BLaER1 treated with 17β-estradiol and CSF1 and Interleukin-3, amounts not matched to agents 10 nM and 100 nM (cell line): ENCODE results near the gene RIBC2.
"Not testable (repeated sequence)": the region's sequence is repeated elsewhere in the genome, so short reads cannot be mapped to it uniquely, and the experiment has no call there.

ENCODE experiments used
- H3K27ac ChIP-seq, 11 experiments: shearing (Covaris generic); formaldehyde crosslinking; 2 replicates each; pipeline ENCODE4 v1.8.1; 2022
- H3K27me3 ChIP-seq, 11 experiments: shearing (Covaris generic); formaldehyde crosslinking; 2 replicates each; pipeline ENCODE4 v1.8.1; 2022
- H3K36me3 ChIP-seq, 11 experiments: shearing (Covaris generic); formaldehyde crosslinking; 2 replicates each; pipeline ENCODE4 v1.8.1; 2022
- H3K4me1 ChIP-seq, 10 experiments: shearing (Covaris generic); formaldehyde crosslinking; 2 replicates each; pipeline ENCODE4 v1.8.1; 2022
- H3K4me2 ChIP-seq, 11 experiments: shearing (Covaris generic); formaldehyde crosslinking; 2 replicates each; pipeline ENCODE4 v1.8.1; 2022
- H3K4me3 ChIP-seq, 10 experiments: shearing (Covaris generic); formaldehyde crosslinking; 2 replicates each; pipeline ENCODE4 v1.8.1; 2022
- H3K9ac ChIP-seq, 11 experiments: shearing (Covaris generic); formaldehyde crosslinking; 2 replicates each; pipeline ENCODE4 v1.8.1; 2022
- H3K9me3 ChIP-seq, 11 experiments: shearing (Covaris generic); formaldehyde crosslinking; replicated peaks in 1 of 11; 2 replicates each; pipeline ENCODE4 v1.8.1; 2022
- H4K20me1 ChIP-seq, 11 experiments: shearing (Covaris generic); formaldehyde crosslinking; 2 replicates each; pipeline ENCODE4 v1.8.1; 2022
- Cebpa-rat ChIP-seq, 11 experiments: shearing (Covaris generic); IDR thresholded peaks; 2 replicates each; pipeline ENCODE4 v1.8.1; 2022

The RIBC2 gene

DNA sequence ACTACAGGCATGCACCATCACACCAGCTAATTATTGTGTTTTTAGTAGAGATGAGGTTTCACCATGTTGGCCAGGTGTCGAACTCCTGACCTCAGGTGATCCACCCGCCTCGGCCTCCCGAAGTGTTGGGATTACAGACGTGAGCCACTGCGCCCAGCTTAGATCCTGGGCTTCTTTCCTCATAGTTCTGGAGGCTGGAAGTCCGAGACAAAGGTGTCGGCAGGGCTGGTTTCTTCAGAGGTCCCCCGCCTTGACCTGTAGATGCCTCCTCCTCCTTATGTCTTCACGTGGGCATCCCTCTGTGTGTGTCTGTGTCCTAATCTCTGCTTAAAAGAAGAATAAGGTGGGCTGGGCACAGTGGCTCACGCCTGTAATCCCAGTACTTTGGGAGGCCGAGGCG lies 45.0 kb downstream of the RIBC2 start:
- TF ChIP-seq Cebpa-rat (IDR thresholded peaks at IDR 0.05) = no peak
- Histone ChIP-seq H3K27ac (no peak overlapping the region), H3K9ac (no peak overlapping the region)

DNA sequence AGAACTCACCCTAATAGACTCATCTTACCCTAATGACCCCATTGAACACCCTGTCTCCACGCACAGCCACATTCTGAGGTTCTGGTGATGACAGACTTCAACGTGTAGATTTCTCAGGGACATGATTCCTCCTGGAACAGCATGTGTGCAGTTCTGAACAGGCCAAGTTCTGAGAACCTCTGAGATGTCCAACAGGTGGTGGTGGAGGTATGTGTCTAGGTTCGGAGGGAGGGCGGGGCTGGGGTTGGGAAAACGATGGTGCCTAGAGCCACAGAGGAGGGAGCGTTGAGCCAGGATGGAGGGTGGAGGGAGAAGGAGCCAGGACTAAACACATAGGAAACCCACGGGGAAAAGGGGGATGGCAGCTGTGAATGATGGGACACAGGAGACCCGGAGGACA lies 45.7 kb downstream of the RIBC2 start:
- Histone ChIP-seq H3K4me3 (no peak overlapping the region), H3K4me1 (peaks cover 12 to 26% (median 20%) of the 10 kb centered on the region in 10 experiments; a peak in 19 of 20 replicates), H4K20me1 (no peaks in the 10 kb centered on the region), H3K4me2 (peak overlapping the region in 2 of 11 experiments; percentile 75 to 79; a peak in 3 of 22 replicates), H3K9me3 (peaks cover 7 to 17% (median 13%) of the 10 kb centered on the region in 11 experiments), H3K27ac (no peak overlapping the region), H3K9ac (no peak overlapping the region), H3K27me3 (no peaks in the 10 kb centered on the region), H3K36me3 (no peaks in the 10 kb centered on the region)
- TF ChIP-seq Cebpa-rat (IDR thresholded peaks at IDR 0.05) = no peak

More for the DNA sequence above, 45.0 kb downstream of the RIBC2 start:
- H3K4me2 ChIP-seq = no peak overlapping the region
- no peaks in the 10 kb centered on the region for H3K27me3 ChIP-seq
- peaks cover 12 to 26% (median 20%) of the 10 kb centered on the region in 10 experiments; a peak in 19 of 20 replicates for H3K4me1 ChIP-seq
- peaks cover 3 to 13% (median 8%) of the 10 kb centered on the region in 11 experiments for H3K9me3 ChIP-seq
- no peaks in the 10 kb centered on the region for H3K36me3 ChIP-seq
- H4K20me1 ChIP-seq = no peaks in the 10 kb centered on the region
- H3K4me3 ChIP-seq = no peak overlapping the region

DNA sequence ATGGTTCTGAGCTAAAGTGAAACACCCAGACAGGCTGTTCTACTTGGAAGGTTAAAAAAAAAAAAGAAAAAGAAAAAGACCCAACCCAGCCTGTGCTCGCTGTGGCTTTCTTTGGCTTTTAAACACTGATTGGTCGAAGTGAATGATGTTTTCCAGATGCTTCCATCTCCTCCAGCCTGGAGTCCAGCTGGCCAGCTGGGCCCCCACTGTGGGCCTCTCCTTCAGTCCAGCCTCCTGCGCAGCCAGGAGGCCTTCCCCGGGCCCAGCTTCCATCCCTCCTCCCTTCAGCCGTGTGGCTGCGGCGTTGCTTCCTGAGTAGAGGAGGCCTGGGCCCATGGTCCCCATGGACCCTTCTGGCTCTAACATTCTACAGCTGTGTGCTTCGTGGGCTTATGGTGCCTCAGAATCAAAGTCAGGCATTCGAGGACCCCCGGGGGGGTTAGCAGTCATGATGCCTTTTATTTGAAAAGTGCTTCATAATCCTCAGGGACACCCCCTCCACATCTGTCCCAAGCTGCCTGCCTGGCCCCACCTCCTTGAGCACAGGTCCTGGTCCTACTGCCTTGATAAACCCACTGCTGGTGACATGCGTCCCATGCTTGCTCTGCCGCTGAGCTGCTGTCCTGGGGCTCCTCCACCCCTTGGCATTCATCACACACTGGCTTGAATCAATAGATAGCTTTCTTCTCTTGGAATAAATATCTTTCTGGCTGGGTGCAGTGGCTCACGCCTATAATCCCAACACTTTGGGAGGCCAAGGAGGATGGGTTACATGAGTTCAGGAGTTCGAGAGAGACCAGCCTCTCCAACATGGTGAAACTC lies 47.0 kb downstream of the RIBC2 start:
- Histone ChIP-seq H3K36me3 (no peaks in the 10 kb centered on the region), H4K20me1 (no peaks in the 10 kb centered on the region), H3K27ac (peak overlapping the region in 5 of 11 experiments; percentile 34 to 63 (median 43); a peak in 8 of 22 replicates), H3K9ac (peak overlapping the region in 4 of 11 experiments; percentile 16 to 60 (median 38); a peak in 6 of 22 replicates), H3K27me3 (no peaks in the 10 kb centered on the region), H3K4me2 (peak overlapping the region; percentile 20 to 79 (median 64)), H3K9me3 (peaks cover 7 to 19% (median 13%) of the 10 kb centered on the region in 11 experiments), H3K4me3 (no peak overlapping the region), H3K4me1 (peaks cover 12 to 26% (median 20%) of the 10 kb centered on the region in 10 experiments; a peak in 19 of 20 replicates)
- no peak for TF ChIP-seq Cebpa-rat (IDR thresholded peaks at IDR 0.05)

DNA sequence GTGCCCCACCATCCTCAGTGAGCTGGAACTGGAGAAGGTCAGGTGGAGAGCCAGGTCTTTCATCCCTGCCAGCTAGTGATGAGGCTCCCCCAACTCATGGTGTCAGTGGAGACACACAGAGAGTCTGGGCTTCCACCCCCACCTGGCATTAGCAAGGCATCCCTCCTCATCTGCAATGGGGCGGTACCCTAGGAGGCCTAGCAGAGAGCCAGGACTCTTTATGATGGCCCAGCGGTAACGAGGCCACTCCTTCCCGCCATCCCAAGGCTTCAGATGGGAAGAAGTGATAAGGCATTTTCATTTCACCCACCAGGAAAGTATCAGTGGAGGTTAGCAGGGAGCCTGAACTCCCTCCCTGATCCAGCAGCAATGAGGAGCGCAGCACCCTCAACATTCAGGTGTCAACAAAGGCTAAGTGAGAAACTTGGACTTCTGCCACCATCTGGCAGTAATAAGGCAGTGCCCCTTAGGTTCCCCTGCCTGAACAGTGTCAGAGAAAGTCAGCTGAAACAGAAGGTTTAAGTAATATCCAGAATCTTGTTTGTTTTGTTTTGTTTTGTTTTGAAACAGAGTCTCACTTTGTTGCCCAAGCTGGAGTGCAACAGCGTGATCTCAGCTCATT lies 48.7 kb downstream of the RIBC2 start:
- Histone ChIP-seq H3K4me3 (no peak overlapping the region), H3K4me1 (peaks cover 12 to 26% (median 20%) of the 10 kb centered on the region in 10 experiments; a peak in 19 of 20 replicates), H3K27ac (no peak overlapping the region), H4K20me1 (no peaks in the 10 kb centered on the region), H3K4me2 (no peak overlapping the region), H3K27me3 (no peaks in the 10 kb centered on the region), H3K9me3 (peaks cover 15 to 25% (median 20%) of the 10 kb centered on the region in 11 experiments), H3K36me3 (no peaks in the 10 kb centered on the region), H3K9ac (no peak overlapping the region)
- no peak for TF ChIP-seq Cebpa-rat (IDR thresholded peaks at IDR 0.05)

DNA sequence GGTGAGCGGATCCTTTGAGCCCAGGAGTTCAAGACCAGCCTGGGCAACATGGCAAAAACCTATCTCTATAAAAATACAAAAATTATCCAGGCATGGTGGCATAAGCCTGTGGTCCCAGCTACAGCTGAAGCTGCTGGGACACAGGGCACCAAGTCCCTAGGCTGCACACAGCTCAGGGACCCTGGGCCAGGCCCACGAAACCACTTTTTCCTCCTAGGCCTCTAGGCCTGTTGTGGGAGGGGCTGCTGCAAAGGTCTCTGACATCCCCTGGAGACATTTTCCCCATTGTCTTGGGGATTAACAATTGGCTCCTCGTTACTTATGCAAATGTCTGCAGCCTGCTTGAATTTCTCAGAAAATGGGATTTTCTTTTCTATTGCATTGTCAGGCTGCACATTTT lies 50.2 kb downstream of the RIBC2 start:
- not testable (repeated sequence) for H3K9ac ChIP-seq, H3K27me3 ChIP-seq, H3K36me3 ChIP-seq, H3K4me2 ChIP-seq, H4K20me1 ChIP-seq, H3K27ac ChIP-seq, H3K4me3 ChIP-seq
- H3K4me1 ChIP-seq = peaks cover 13 to 26% (median 20%) of the 10 kb centered on the region in 10 experiments; a peak in 19 of 20 replicates
- peaks cover 24 to 38% (median 33%) of the 10 kb centered on the region in 11 experiments for H3K9me3 ChIP-seq

DNA sequence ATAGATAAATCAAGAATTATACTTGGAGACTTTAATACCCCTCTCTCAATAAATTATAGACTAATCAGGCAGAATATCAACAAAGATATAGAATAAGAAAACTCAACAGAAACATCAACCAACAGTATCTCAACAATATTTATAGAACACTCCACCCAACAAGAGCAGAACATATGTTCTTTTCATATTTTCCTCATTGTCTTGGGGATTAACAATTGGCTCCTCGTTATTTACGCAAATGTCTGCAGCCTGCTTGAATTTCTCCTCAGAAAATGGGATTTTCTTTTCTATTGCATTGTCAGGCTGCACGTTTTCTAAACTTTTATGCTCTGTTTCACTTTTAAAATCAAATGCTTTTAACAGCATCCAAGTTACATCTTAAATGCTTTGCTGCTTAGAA lies 52.1 kb downstream of the RIBC2 start:
- Histone ChIP-seq H3K36me3 (no peaks in the 10 kb centered on the region), H3K4me3 (no peak overlapping the region), H3K27me3 (no peaks in the 10 kb centered on the region), H3K27ac (no peak overlapping the region), H3K9ac (no peak overlapping the region), H3K4me2 (no peak overlapping the region), H3K4me1 (peaks cover 19 to 27% (median 25%) of the 10 kb centered on the region in 10 experiments), H3K9me3 (peaks cover 24 to 38% (median 33%) of the 10 kb centered on the region in 11 experiments), H4K20me1 (no peaks in the 10 kb centered on the region)
- no peak for TF ChIP-seq Cebpa-rat (IDR thresholded peaks at IDR 0.05)

DNA sequence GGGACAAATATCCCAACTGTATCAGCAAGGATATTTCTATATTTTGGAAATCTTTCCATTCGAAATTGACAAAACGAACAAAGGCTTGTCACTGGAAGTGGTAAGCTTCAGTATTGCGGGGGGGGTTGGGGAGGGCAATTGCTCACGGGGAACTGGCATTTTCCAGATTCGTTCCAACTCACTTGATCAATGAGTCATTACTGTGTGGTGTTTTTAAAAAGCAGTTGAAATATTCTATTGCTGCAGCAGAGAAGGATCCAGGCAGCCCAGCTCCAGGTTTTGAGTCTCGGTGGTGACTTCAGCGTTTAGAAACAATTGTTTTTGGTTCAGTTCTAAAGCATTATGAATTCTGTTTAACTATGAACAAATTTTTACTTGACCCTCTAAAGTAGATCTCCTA lies 55.4 kb downstream of the RIBC2 start:
- Histone ChIP-seq H4K20me1 (no peaks in the 10 kb centered on the region), H3K4me1 (peaks cover 15 to 43% (median 24%) of the 10 kb centered on the region in 10 experiments), H3K9me3 (peaks cover 15 to 25% (median 21%) of the 10 kb centered on the region in 11 experiments), H3K4me2 (peak overlapping the region in 9 of 11 experiments; percentile 6 to 43 (median 26); a peak in 12 of 22 replicates), H3K27me3 (no peaks in the 10 kb centered on the region), H3K9ac (no peak overlapping the region), H3K27ac (no peak overlapping the region), H3K4me3 (no peak overlapping the region), H3K36me3 (no peaks in the 10 kb centered on the region)
- no peak for TF ChIP-seq Cebpa-rat (IDR thresholded peaks at IDR 0.05)

DNA sequence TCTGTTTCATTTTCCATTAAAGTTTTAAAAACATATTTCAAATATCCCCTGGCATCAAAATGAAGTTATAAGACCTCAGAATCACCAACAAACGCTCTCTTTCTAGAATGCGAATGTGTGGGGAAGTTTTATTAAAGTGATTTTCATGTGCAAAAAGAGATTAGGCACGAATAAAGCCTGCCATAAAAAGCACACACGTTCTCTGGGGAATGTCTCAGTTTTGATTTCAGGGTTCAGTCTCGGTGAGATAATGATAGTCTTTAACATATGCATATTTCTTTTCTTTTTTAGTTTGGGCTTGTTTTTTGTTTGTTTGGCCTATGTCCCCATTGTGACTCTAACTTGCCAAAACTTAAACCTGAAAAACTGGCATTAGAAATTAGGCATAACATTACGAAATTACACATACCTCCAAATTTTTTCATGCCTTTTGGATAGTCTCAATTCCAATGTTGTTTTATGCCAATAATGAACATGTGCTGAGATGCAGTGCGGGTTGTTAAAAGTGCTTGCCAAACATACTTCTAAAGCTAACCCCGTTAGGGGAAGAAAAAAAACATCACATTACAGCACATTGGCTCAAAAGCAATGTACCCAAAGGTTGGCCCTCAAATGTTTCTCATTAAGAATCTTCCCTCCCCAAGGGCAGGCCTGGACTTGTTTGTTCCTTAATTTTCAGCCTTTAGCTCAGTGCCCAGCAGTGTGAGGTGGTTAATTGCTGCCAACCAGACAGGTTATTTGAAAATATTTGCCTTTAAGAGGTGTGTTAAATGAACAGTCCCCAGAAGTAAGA lies 56.0 kb downstream of the RIBC2 start:
- H3K4me2 ChIP-seq = peak overlapping the region; percentile 6 to 43 (median 31); a peak in 20 of 22 replicates
- H3K4me1 ChIP-seq = peaks cover 19 to 43% (median 27%) of the 10 kb centered on the region in 10 experiments
- H3K9ac ChIP-seq = no peak overlapping the region
- no peak for TF ChIP-seq Cebpa-rat (IDR thresholded peaks at IDR 0.05)
- no peak overlapping the region for H3K4me3 ChIP-seq
- no peaks in the 10 kb centered on the region for H3K36me3 ChIP-seq
- H3K27ac ChIP-seq = peak overlapping the region in 3 of 11 experiments; percentile 3 to 26 (median 24); a peak in 3 of 22 replicates
- H3K9me3 ChIP-seq = peaks cover 14 to 23% (median 20%) of the 10 kb centered on the region in 11 experiments; a peak in 21 of 22 replicates
- H4K20me1 ChIP-seq = no peaks in the 10 kb centered on the region
- H3K27me3 ChIP-seq = no peaks in the 10 kb centered on the region
